Progenitor cell of endocrine pancreas (in vitro differentiated cells): ENCODE data around the gene NR5A2. TPM values are rescaled to one million over a fixed set of nuclear protein-coding genes. Genes with fewer than 3 reads are reported as not detected.

Experiments
- DNase-seq: peaks from one replicate; pipeline ENCODE4 v3.0.0; 2021; ENCODE audit warnings: low spot score; ENCODE audit not compliant: unreplicated experiment
- H3K27ac Mint-ChIP-seq: 2 replicates; pipeline ENCODE4 v1.8.0; 2021; ENCODE audit warnings: mild to moderate bottlenecking, moderate library complexity, mixed read lengths
- H3K27me3 Mint-ChIP-seq: 2 replicates; pipeline ENCODE4 v1.8.0; 2021; ENCODE audit warnings: mixed read lengths
- H3K36me3 Mint-ChIP-seq: 2 replicates; pipeline ENCODE4 v1.8.0; 2022; ENCODE audit warnings: mixed read lengths; ENCODE audit not compliant: insufficient read depth
- H3K4me1 Mint-ChIP-seq: 2 replicates; pipeline ENCODE4 v1.8.0; 2021; ENCODE audit warnings: low read depth, mixed read lengths
- H3K4me3 Mint-ChIP-seq: 2 replicates; pipeline ENCODE4 v1.8.0; 2021; ENCODE audit warnings: low read depth, mild to moderate bottlenecking, moderate library complexity, mixed read lengths
- H3K9me3 Mint-ChIP-seq: 2 replicates; pipeline ENCODE4 v1.8.0; 2021; ENCODE audit warnings: low read depth, mixed read lengths
- CTCF ChIP-seq: fragments of 200-600 bp; sonication (generic); IDR thresholded peaks from one replicate; pipeline ENCODE4 v1.5.0; 2021; ENCODE audit warnings: antibody characterized with exemption, mild to moderate bottlenecking; ENCODE audit not compliant: unreplicated experiment
- total RNA-seq: library from RNA; stranded (reverse); gene quantifications from 2 replicates; pipeline ENCODE4 v1.2.1, GENCODE V29; 2021

The NR5A2 gene
- total RNA-seq, 1 donor from 2014 or later = 23.2 TPM

- Mint-ChIP-seq H3K4me3 (no peak overlapping the region), H3K4me1 (peaks cover 15% of the 10 kb centered on the region), H3K27ac (no peak overlapping the region), H3K36me3 (peaks cover 9% of the 10 kb centered on the region), H3K9me3 (no peaks in the 10 kb centered on the region), H3K27me3 (no peaks in the 10 kb centered on the region)
- DNase-seq = no peak
- no peak for TF ChIP-seq CTCF
These were observed 84.8 kb downstream of the NR5A2 start for GRCh38 chr1:200112290-200112689.

GRCh38 chr1:200115532-200115931 lies 88.0 kb downstream of the NR5A2 start:
- Mint-ChIP-seq H3K4me3 (no peak overlapping the region), H3K4me1 (peaks cover 20% of the 10 kb centered on the region), H3K27ac (peak overlapping the region; percentile 65), H3K9me3 (no peaks in the 10 kb centered on the region), H3K36me3 (peaks cover 12% of the 10 kb centered on the region), H3K27me3 (no peaks in the 10 kb centered on the region)
- TF ChIP-seq CTCF = no peak
- DNase-seq = no peak

GRCh38 chr1:200116324-200116723 lies 88.8 kb downstream of the NR5A2 start:
- TF ChIP-seq CTCF = no peak
- peaks cover 20% of the 10 kb centered on the region for H3K4me1 Mint-ChIP-seq
- H3K4me3 Mint-ChIP-seq = no peak overlapping the region
- peaks cover 9% of the 10 kb centered on the region for H3K36me3 Mint-ChIP-seq
- H3K27ac Mint-ChIP-seq = peak overlapping the region; percentile 65
- no peak for DNase-seq
- H3K27me3 Mint-ChIP-seq = no peaks in the 10 kb centered on the region
- H3K9me3 Mint-ChIP-seq = no peaks in the 10 kb centered on the region

GRCh38 chr1:200118779-200119505 lies 91.4 kb downstream of the NR5A2 start:
- H3K27ac Mint-ChIP-seq = no peak overlapping the region
- peaks cover 20% of the 10 kb centered on the region for H3K4me1 Mint-ChIP-seq

GRCh38 chr1:200121421-200121820 lies 93.9 kb downstream of the NR5A2 start:
- no peak for DNase-seq
- Mint-ChIP-seq H3K9me3 (no peaks in the 10 kb centered on the region), H3K4me3 (no peak overlapping the region), H3K27ac (no peak overlapping the region), H3K4me1 (peaks cover 5% of the 10 kb centered on the region), H3K36me3 (peaks cover 9% of the 10 kb centered on the region), H3K27me3 (no peaks in the 10 kb centered on the region)
- TF ChIP-seq CTCF = no peak

More at GRCh38 chr1:200118779-200119505, 91.4 kb downstream of the NR5A2 start:
- TF ChIP-seq CTCF = no peak
- DNase-seq = no peak
- no peaks in the 10 kb centered on the region for H3K27me3 Mint-ChIP-seq
- H3K4me3 Mint-ChIP-seq = no peak overlapping the region
- peaks cover 8% of the 10 kb centered on the region for H3K36me3 Mint-ChIP-seq
- H3K9me3 Mint-ChIP-seq = no peaks in the 10 kb centered on the region
